IMR-90 (cell line): ENCODE data around the gene NAT8. TPM values are rescaled to one million over a fixed set of nuclear protein-coding genes. Genes with fewer than 3 reads are reported as not detected.
"Not testable (repeated sequence)": the region's sequence is repeated elsewhere in the genome, so short reads cannot be mapped to it uniquely, and the experiment has no call there.

Experiments used
- ATAC-seq: fragments of 200-7000 bp; cut with Tn5 transposase; 2 replicates; pipeline ENCODE4 v1.9.1; 2020; ENCODE audit warnings: low read depth, mild to moderate bottlenecking, moderate library complexity
- BruUV-seq: library from RNA; stranded (reverse); fragments of 400-500 nt; replicated peaks from 2 replicates; lab custom pipeline; 2021; lab: Mats Ljungman, UMichigan
- CTCF ChIA-PET: fragments of 300-600 bp; formaldehyde crosslinking; extraction: SDS; loops from one replicate; lab custom pipeline; 2021; ENCODE audit warnings: antibody characterized with exemption; lab: Yijun Ruan, JAX
- POLR2A ChIA-PET: fragments of 300-600 bp; sonication (Branson Sonifier 250); formaldehyde crosslinking; loops from one replicate; lab custom pipeline; 2022; ENCODE audit warnings: antibody characterized with exemption; ENCODE audit not compliant: unreplicated experiment; lab: Charles Lee
- DNase-seq: peaks from one replicate; pipeline ENCODE4 v3.0.0; 2013
- H2AFZ ChIP-seq: replicated peaks from 2 replicates; pipeline ENCODE3; 2013; ENCODE audit warnings: low read length, mild to moderate bottlenecking; ENCODE audit not compliant: poor library complexity
- H2AK5ac ChIP-seq: 2 replicates; pipeline ENCODE4 v1.6.1; 2013; ENCODE audit warnings: low read depth, low read length, inconsistent platforms
- H2AK9ac ChIP-seq: replicated peaks from 2 replicates; pipeline ENCODE3; 2013; ENCODE audit warnings: mild to moderate bottlenecking, low read depth, low read length, moderate library complexity; ENCODE audit not compliant: poor library complexity
- H2BK120ac ChIP-seq: 2 replicates; pipeline ENCODE4 v1.6.1; 2013; ENCODE audit warnings: low read depth, low read length, inconsistent platforms
- H2BK15ac ChIP-seq: 3 replicates; pipeline ENCODE4 v1.6.1; 2013; ENCODE audit warnings: low read depth, low read length, inconsistent platforms
- H2BK20ac ChIP-seq: 2 replicates; pipeline ENCODE4 v1.6.1; 2013; ENCODE audit warnings: low read depth, mild to moderate bottlenecking, inconsistent platforms, low read length, moderate library complexity
- H2BK5ac ChIP-seq: 2 replicates; pipeline ENCODE4 v1.6.1; 2013; ENCODE audit warnings: mild to moderate bottlenecking, low read depth, low read length, inconsistent platforms; ENCODE audit not compliant: poor library complexity, severe bottlenecking
- H3K14ac ChIP-seq: replicated peaks from 2 replicates; pipeline ENCODE4 v1.6.1; 2013; ENCODE audit warnings: low read depth, low read length, inconsistent platforms
- H3K18ac ChIP-seq: 2 replicates; pipeline ENCODE4 v1.6.1; 2013; ENCODE audit warnings: low read depth, low read length, control low read depth
- H3K23ac ChIP-seq: 2 replicates; pipeline ENCODE4 v1.6.1; 2013; ENCODE audit warnings: low read depth, low read length, inconsistent platforms
- H3K27ac ChIP-seq: 2 replicates; pipeline ENCODE4 v1.5.1; 2013; ENCODE audit warnings: mild to moderate bottlenecking, control low read depth, low read length; ENCODE audit not compliant: insufficient read depth
- H3K27me3 ChIP-seq: 2 replicates; pipeline ENCODE4 v1.6.1; 2013; ENCODE audit warnings: low read length; ENCODE audit not compliant: control insufficient read depth, insufficient read depth
- H3K36me3 ChIP-seq: 2 replicates; pipeline ENCODE4 v1.6.1; 2013; ENCODE audit warnings: low read length, mixed read lengths; ENCODE audit not compliant: control insufficient read depth, insufficient read depth
- H3K4ac ChIP-seq: 2 replicates; pipeline ENCODE4 v1.6.1; 2013; ENCODE audit warnings: low read depth, low read length, inconsistent platforms
- H3K4me1 ChIP-seq: 2 replicates; pipeline ENCODE4 v1.6.1; 2013; ENCODE audit warnings: low read length, mixed read lengths; ENCODE audit not compliant: control insufficient read depth, insufficient read depth
- H3K4me2 ChIP-seq: 2 replicates; pipeline ENCODE4 v1.6.1; 2013; ENCODE audit warnings: low read depth, mild to moderate bottlenecking, control low read depth, low read length, moderate library complexity
- H3K4me3 ChIP-seq: 2 replicates; pipeline ENCODE4 v1.5.1; 2013; ENCODE audit warnings: low read depth, mild to moderate bottlenecking, control low read depth, low read length, moderate library complexity; ENCODE audit not compliant: insufficient read depth
- H3K56ac ChIP-seq: 2 replicates; pipeline ENCODE4 v1.6.1; 2013; ENCODE audit warnings: low read length, inconsistent platforms; ENCODE audit not compliant: insufficient read depth; ENCODE audit errors: extremely low read depth
- H3K79me1 ChIP-seq, 2 experiments: 2 replicates each; pipeline ENCODE4 v1.6.1; 2013; ENCODE audit warnings: low read length in 2 of 2, inconsistent platforms in 1 of 2, low read depth in 1 of 2
- H3K9ac ChIP-seq: 2 replicates; pipeline ENCODE4 v1.6.1; 2013; ENCODE audit warnings: low read depth, low read length, control low read depth
- H3K9me1 ChIP-seq: 2 replicates; pipeline ENCODE4 v1.6.1; 2013; ENCODE audit warnings: low read length, inconsistent platforms; ENCODE audit not compliant: insufficient read depth
- H3K9me3 ChIP-seq: 2 replicates; pipeline ENCODE4 v1.6.1; 2013; ENCODE audit warnings: low read length; ENCODE audit not compliant: control insufficient read depth, insufficient read depth
- H4K20me1 ChIP-seq: 2 replicates; pipeline ENCODE4 v1.6.1; 2013; ENCODE audit warnings: low read length, inconsistent platforms; ENCODE audit not compliant: insufficient read depth
- H4K5ac ChIP-seq: 2 replicates; pipeline ENCODE4 v1.6.1; 2013; ENCODE audit warnings: mild to moderate bottlenecking, low read depth, low read length, control low read depth
- H4K8ac ChIP-seq, 2 experiments: 2 replicates each; pipeline ENCODE4 v1.6.1; 2013; ENCODE audit warnings: low read depth in 2 of 2, low read length in 2 of 2, control low read depth in 1 of 2, inconsistent platforms in 1 of 2
- H4K91ac ChIP-seq: 2 replicates; pipeline ENCODE4 v1.6.1; 2013; ENCODE audit warnings: low read depth, low read length, inconsistent platforms; ENCODE audit not compliant: insufficient read depth
- WGBS, 2 experiments: methylation state at CpG; one replicate each; pipeline versions ENCODE4 v1.1.5 to v1.1.7; 2013; ENCODE audit warnings: missing lambda C conversion rate in 2 of 2; ENCODE audit not compliant: insufficient read length in 1 of 2; ENCODE audit errors: extremely low coverage in 2 of 2; 5-methylcytosine and 5-hydroxymethylcytosine counted together
- dilution Hi-C: fragments of 300-500 bp; cut with HindIII; formaldehyde crosslinking; loops from one replicate; pipeline ENCODE4 v1.14.3; 2018; ENCODE audit warnings: low sequenced_read_pairs; ENCODE audit not compliant: unreplicated experiment
- in situ Hi-C: fragments of 300-500 bp; cut with MboI; formaldehyde crosslinking; loops from 3 replicates; pipeline ENCODE4 v1.14.3; 2019; ENCODE audit warnings: low sequenced_read_pairs, inconsistent platforms, mixed read lengths
- intact Hi-C: fragments of 100-400 bp; cut with micrococcal nuclease; formaldehyde crosslinking; loops from 2 replicates; pipeline ENCODE4 v1.10.0; 2022
- polyA plus RNA-seq, 3 experiments: library from polyadenylated mRNA; depleted of rRNA; stranded (reverse); fragments of >200 nt; gene quantifications; 2 replicates each; pipeline ENCODE4 v1.2.3, GENCODE V29; 2012; ENCODE audit warnings: low replicate concordance in 1 of 3
- total RNA-seq: library from RNA; depleted of rRNA; stranded (reverse); fragments of >200 nt; gene quantifications from 2 replicates; pipeline ENCODE4 v1.2.3, GENCODE V29; 2012

Gene NAT8
- total and polyA plus RNA-seq, 2 of the 4 experiments (the other 2 are of a cell fraction), result not detected

DNA sequence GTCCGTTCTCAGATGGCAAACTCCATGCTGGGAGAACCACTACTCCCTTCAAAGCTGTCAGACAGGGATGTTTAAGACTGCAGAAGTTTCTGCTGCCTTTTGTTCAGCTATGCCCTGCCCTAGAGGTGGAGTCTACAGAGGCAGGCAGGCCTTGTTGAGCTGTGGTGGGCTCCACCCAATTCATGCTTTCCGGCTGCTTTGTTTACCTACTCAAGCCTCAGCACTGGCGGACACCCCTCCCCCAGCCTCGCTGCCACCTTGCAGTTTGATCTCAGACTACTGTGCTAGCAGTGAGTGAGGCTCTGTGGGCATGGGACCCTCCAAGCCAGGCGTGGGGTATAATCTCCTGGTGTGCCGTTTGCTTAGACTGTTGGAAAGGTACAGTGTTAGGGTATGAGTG lies 27.8 kb upstream of the NAT8 start:
- no CpG with 5 or more reads among the region's 6 CpGs for WGBS, 2 experiments
- H4K20me1 ChIP-seq, H3K4me2 ChIP-seq, H3K27me3 ChIP-seq, H3K4ac ChIP-seq, DNase-seq, H2AK5ac ChIP-seq, BruUV-seq, H4K5ac ChIP-seq, H2BK20ac ChIP-seq, H3K23ac ChIP-seq, H3K27ac ChIP-seq, H2BK120ac ChIP-seq, ATAC-seq, H3K79me1 ChIP-seq, H3K36me3 ChIP-seq, H2AK9ac ChIP-seq, H2AFZ ChIP-seq, H4K91ac ChIP-seq, H2BK15ac ChIP-seq, H3K4me1 ChIP-seq, H3K9me1 ChIP-seq, H3K4me3 ChIP-seq, H3K56ac ChIP-seq, H3K9ac ChIP-seq, H3K18ac ChIP-seq, H3K14ac ChIP-seq, intact Hi-C loops, H2BK5ac ChIP-seq, in situ Hi-C loops, H4K8ac ChIP-seq, H3K9me3 ChIP-seq, POLR2A ChIA-PET, dilution Hi-C loops: not testable (repeated sequence)
- CTCF ChIA-PET, result interaction anchor here (1.3 kb wide), 1 partner anchor 10 kb away, joined by 3 read pairs; no protein-coding TSS in a partner anchor

DNA sequence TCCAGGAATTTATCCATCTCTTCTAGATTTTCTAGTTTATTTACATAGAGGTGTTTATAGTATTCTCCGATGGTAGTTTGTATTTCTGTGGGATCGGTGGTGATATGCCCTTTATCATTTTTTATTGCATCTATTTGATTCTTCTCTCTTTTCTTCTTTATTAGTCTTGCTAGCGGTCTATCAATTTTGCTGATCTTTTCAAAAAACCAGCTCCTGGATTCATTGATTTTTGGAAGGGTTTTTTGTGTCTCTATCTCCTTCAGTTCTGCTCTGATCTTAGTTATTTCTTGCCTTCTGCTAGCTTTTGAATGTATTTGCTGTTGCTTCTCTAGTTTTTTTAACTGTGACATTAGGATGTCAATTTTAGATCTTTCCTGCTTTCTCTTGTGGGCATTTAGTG lies 25.0 kb upstream of the NAT8 start:
- H3K23ac ChIP-seq, DNase-seq, in situ Hi-C loops, H2AFZ ChIP-seq, H2BK5ac ChIP-seq, POLR2A ChIA-PET, H2BK120ac ChIP-seq, dilution Hi-C loops, H3K9me3 ChIP-seq, BruUV-seq, H3K27me3 ChIP-seq, H2AK9ac ChIP-seq, H3K27ac ChIP-seq, ATAC-seq, H2BK20ac ChIP-seq, H3K36me3 ChIP-seq, H3K4me3 ChIP-seq, H2BK15ac ChIP-seq, H3K79me1 ChIP-seq, H3K4me1 ChIP-seq, H4K20me1 ChIP-seq, H3K4me2 ChIP-seq, H4K8ac ChIP-seq, H3K18ac ChIP-seq, H3K14ac ChIP-seq, H2AK5ac ChIP-seq, H4K5ac ChIP-seq, H4K91ac ChIP-seq, H3K56ac ChIP-seq, H3K4ac ChIP-seq, intact Hi-C loops, H3K9me1 ChIP-seq, H3K9ac ChIP-seq, CTCF ChIA-PET: not testable (repeated sequence)
- WGBS, 2 experiments, result no CpG with 5 or more reads among the region's 3 CpGs
